ENCODE data around the gene CKAP5. TPM values are rescaled to one million over a fixed set of nuclear protein-coding genes. Genes with fewer than 3 reads are reported as not detected.

Gene CKAP5
- total RNA-seq, 1 experiment from 2014 or later = 190 TPM

DNA sequence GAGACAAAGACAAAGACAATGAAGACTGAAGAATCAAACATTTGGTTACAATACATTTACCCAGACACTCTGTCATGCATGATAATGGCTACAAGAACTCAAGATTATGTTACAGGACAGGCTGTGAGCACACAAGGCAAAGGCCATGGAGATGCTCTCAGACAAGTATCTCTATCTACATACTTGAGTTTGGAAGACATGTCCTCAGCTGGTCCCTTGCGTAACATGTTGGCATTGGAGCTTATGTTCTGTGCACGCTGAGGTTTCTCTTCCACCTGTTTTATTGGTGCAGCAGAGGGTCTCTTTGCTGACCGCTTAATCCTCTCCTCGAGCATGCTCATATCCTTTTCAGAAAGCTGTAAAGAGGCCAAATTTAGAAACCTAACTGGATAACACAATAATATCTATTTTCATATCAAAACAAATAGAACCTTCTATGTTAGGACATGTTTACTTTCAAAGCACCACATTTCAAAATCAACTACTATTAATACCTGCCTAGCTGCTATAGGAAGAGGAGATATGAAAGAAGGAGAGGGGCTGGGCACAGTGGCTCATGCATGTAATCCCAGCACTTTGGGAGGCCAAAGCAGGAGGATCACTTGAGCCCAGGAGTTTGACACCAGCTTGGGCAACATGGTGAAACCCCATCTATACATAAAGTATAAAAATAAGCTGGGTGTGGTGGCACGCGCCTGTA is 85.5 kb downstream of the CKAP5 start:
- H3T11ph ChIP-seq (ENCODE audit: low read length) = no peak overlapping the region
- no peak overlapping the region for H2AFZ ChIP-seq (ENCODE audit: low read length)
- no peak overlapping the region for H2AK5ac ChIP-seq (ENCODE audit: insufficient read length, low read length)
- no peak overlapping the region for H2BK5ac ChIP-seq (ENCODE audit: insufficient read length, low read length)
- no peak overlapping the region for H4K91ac ChIP-seq (ENCODE audit: insufficient read length, low read depth, low read length)
- H3K23me2 ChIP-seq (ENCODE audit: insufficient read length, low read depth, low read length, poor library complexity, severe bottlenecking) = no peaks in the 10 kb centered on the region
- H3K27me3 Mint-ChIP-seq (ENCODE audit: low read depth) = no peaks in the 10 kb centered on the region
- H3K9me3 ChIP-seq (ENCODE audit: control insufficient read depth, low read depth, low read length) = no peaks in the 10 kb centered on the region
- no peaks in the 10 kb centered on the region for H3K79me2 ChIP-seq (ENCODE audit: insufficient read depth, low read length)
- no peaks in the 10 kb centered on the region for H3K27me3 ChIP-seq (ENCODE audit: insufficient read depth, low read length)
- no peak overlapping the region for H3K4ac ChIP-seq (ENCODE audit: low read depth, low read length)
- no peaks in the 10 kb centered on the region for H3K9me3 Mint-ChIP-seq
- TF ChIP-seq, protein P1, sequence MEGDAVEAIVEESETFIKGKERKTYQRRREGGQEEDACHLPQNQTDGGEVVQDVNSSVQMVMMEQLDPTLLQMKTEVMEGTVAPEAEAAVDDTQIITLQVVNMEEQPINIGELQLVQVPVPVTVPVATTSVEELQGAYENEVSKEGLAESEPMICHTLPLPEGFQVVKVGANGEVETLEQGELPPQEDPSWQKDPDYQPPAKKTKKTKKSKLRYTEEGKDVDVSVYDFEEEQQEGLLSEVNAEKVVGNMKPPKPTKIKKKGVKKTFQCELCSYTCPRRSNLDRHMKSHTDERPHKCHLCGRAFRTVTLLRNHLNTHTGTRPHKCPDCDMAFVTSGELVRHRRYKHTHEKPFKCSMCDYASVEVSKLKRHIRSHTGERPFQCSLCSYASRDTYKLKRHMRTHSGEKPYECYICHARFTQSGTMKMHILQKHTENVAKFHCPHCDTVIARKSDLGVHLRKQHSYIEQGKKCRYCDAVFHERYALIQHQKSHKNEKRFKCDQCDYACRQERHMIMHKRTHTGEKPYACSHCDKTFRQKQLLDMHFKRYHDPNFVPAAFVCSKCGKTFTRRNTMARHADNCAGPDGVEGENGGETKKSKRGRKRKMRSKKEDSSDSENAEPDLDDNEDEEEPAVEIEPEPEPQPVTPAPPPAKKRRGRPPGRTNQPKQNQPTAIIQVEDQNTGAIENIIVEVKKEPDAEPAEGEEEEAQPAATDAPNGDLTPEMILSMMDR (conservative IDR thresholded peaks at IDR 0.05) = no peak
- no peak overlapping the region for H4K8ac ChIP-seq (replicated peaks; ENCODE audit: insufficient read length, low read depth, low read length)
- no peak overlapping the region for H3K14ac ChIP-seq (ENCODE audit: insufficient read depth, low read length)
- H3K4me1 Mint-ChIP-seq = peaks cover 4 to 7% of the 10 kb centered on the region in 2 experiments
- H3K27ac ChIP-seq (ENCODE audit: insufficient read length, low read depth, low read length) = no peak overlapping the region
- DNase-seq = no peak
- H3K9ac ChIP-seq (ENCODE audit: extremely low read depth, insufficient read length, low read length) = no peak overlapping the region
- no peak overlapping the region for H3K4me3 Mint-ChIP-seq
- no peaks in the 10 kb centered on the region for H4K20me1 ChIP-seq (ENCODE audit: control insufficient read depth, insufficient read depth, insufficient read length)
- no peak overlapping the region for H3K18ac ChIP-seq (ENCODE audit: insufficient read length, low read depth, low read length)
- no peak overlapping the region for H2BK20ac ChIP-seq (ENCODE audit: low read depth, low read length, poor library complexity, severe bottlenecking)
- H3K79me1 ChIP-seq (ENCODE audit: insufficient read depth, low read depth, low read length, poor library complexity, severe bottlenecking) = no peaks in the 10 kb centered on the region
- H2BK120ac ChIP-seq (ENCODE audit: low read depth, low read length, poor library complexity, severe bottlenecking) = no peak overlapping the region
- H2BK12ac ChIP-seq (ENCODE audit: insufficient read length, low read depth, low read length) = no peak overlapping the region
- H2BK15ac ChIP-seq (ENCODE audit: low read depth, low read length) = no peak overlapping the region
- no peak overlapping the region for H3K27ac Mint-ChIP-seq
- no peak overlapping the region for H3K23ac ChIP-seq (ENCODE audit: insufficient read length, low read depth, low read length)
- WGBS (ENCODE audit: extremely low coverage, insufficient read length, low lambda C conversion rate) = no CpG with 5 or more reads among the region's 6 CpGs
- peaks cover 50 to 90% (median 86%) of the 10 kb centered on the region in 3 experiments; a peak in 6 of 7 replicates for H3K36me3 Mint-ChIP-seq (ENCODE audit: insufficient read depth in 1 of 3, low read depth in 3 of 3)
- no peak overlapping the region for H3K56ac ChIP-seq (ENCODE audit: insufficient read length, low read depth, low read length)
- no peaks in the 10 kb centered on the region for H3K4me1 ChIP-seq (ENCODE audit: insufficient read depth, low read length)
- no peak overlapping the region for H4K5ac ChIP-seq (ENCODE audit: insufficient read length, low read depth, low read length)
- H3K4me2 ChIP-seq (ENCODE audit: insufficient read depth, insufficient read length, low read length) = no peak overlapping the region
